ENCODE data around the gene GNA14.
"Not testable (repeated sequence)": the region's sequence is repeated elsewhere in the genome, so short reads cannot be mapped to it uniquely, and the experiment has no call there.

GNA14 gene

GRCh38 chr9:77418226-77418625 lies 229.9 kb downstream of the GNA14 start:
- DNase-seq (ENCODE audit: extremely low read depth, low read depth) = no peak
- TF ChIP-seq CTCF (IDR thresholded peaks at IDR 0.05; ENCODE audit: low read depth, low read length) = no peak

- TF ChIP-seq CTCF (IDR thresholded peaks at IDR 0.05; ENCODE audit: low read depth, low read length) = no peak
- DNase-seq (ENCODE audit: extremely low read depth, low read depth) = peak; percentile 73
Measured at GRCh38 chr9:77417566-77417965, 230.6 kb downstream of the GNA14 start.

GRCh38 chr9:77408521-77408920 lies 239.6 kb downstream of the GNA14 start:
- DNase-seq (ENCODE audit: extremely low read depth, low read depth) = not testable (repeated sequence)

- DNase-seq (ENCODE audit: extremely low read depth, low read depth) = no peak
- TF ChIP-seq CTCF (IDR thresholded peaks at IDR 0.05; ENCODE audit: low read depth, low read length) = no peak
Measured at GRCh38 chr9:77403239-77403638, 244.9 kb downstream of the GNA14 start.

- DNase-seq (ENCODE audit: extremely low read depth, low read depth) = no peak
- TF ChIP-seq CTCF (IDR thresholded peaks at IDR 0.05; ENCODE audit: low read depth, low read length) = no peak
Measured at GRCh38 chr9:77402286-77402685, 245.8 kb downstream of the GNA14 start.

- no peak for DNase-seq (ENCODE audit: extremely low read depth, low read depth)
- no peak for TF ChIP-seq CTCF (IDR thresholded peaks at IDR 0.05; ENCODE audit: low read depth, low read length)
Measured at GRCh38 chr9:77399964-77400363, 248.2 kb downstream of the GNA14 start.

GRCh38 chr9:77398581-77398980 lies 249.5 kb downstream of the GNA14 start:
- not testable (repeated sequence) for DNase-seq (ENCODE audit: extremely low read depth, low read depth)

GRCh38 chr9:77392328-77392727 lies 255.8 kb downstream of the GNA14 start:
- TF ChIP-seq CTCF (IDR thresholded peaks at IDR 0.05; ENCODE audit: low read depth, low read length) = no peak
- DNase-seq (ENCODE audit: extremely low read depth, low read depth) = no peak

GRCh38 chr9:77391834-77392233 lies 256.3 kb downstream of the GNA14 start:
- TF ChIP-seq CTCF (IDR thresholded peaks at IDR 0.05; ENCODE audit: low read depth, low read length) = no peak
- DNase-seq (ENCODE audit: extremely low read depth, low read depth) = no peak
